Adrenal gland (tissue), 12 donors: ENCODE data around the gene ZBTB40. TPM values are rescaled to one million over a fixed set of nuclear protein-coding genes. Genes with fewer than 3 reads are reported as not detected.

ENCODE experiments used
- DNase-seq, 7 donors: peaks; one replicate each; pipeline ENCODE4 v3.0.0-alpha.2; 2019 to 2020
- H3K27ac ChIP-seq, 5 donors: fragments of 200-600 bp; sonication (generic) in 4 of 5; 1 replicate in 3 of 5; 2 replicates in 2 of 5; pipeline versions ENCODE4 v1.5.1 to v1.8.0; 2016 to 2020; ENCODE audit warnings: mild to moderate bottlenecking in 1 of 5
- H3K27me3 ChIP-seq: fragments of 200-600 bp; 2 replicates; pipeline ENCODE4 v1.8.0; 2021
- H3K36me3 ChIP-seq, 2 donors: fragments of 200-600 bp; replicated peaks in 1 of 2; 1 replicate in 1 of 2; 2 replicates in 1 of 2; pipeline versions ENCODE4 v1.5.1 to v1.8.0; 2018 to 2022
- H3K4me1 ChIP-seq, 2 donors: fragments of 200-600 bp; replicated peaks in 1 of 2; 1 replicate in 1 of 2; 2 replicates in 1 of 2; pipeline versions ENCODE4 v1.5.1 to v1.8.0; 2018 to 2021
- H3K4me3 ChIP-seq, 4 donors: fragments of 200-600 bp; sonication (generic) in 3 of 4; one replicate each; pipeline ENCODE4 v1.5.1; 2016 to 2018
- H3K9me3 ChIP-seq, 3 donors: fragments of 200-600 bp; sonication (generic) in 1 of 3; replicated peaks in 1 of 3; 1 replicate in 2 of 3; 2 replicates in 1 of 3; pipeline versions ENCODE4 v1.5.1 to v1.8.0; 2016 to 2021
- CTCF ChIP-seq, 6 experiments: fragments of 450-650 bp in 4 of 6; fragments of 200-600 bp in 2 of 6; sonication (generic) in 1 of 6; IDR thresholded peaks; 1 replicate in 5 of 6; 2 replicates in 1 of 6; pipeline versions ENCODE4 v1.5.1 to v1.8.0; 2016 to 2021; ENCODE audit warnings: antibody characterized with exemption in 6 of 6, mild to moderate bottlenecking in 2 of 6, moderate library complexity in 1 of 6
- POLR2A ChIP-seq, 2 donors: fragments of 450-650 bp; IDR thresholded peaks; one replicate each; pipeline ENCODE4 v1.6.1; 2017; ENCODE audit warnings: antibody characterized with exemption in 2 of 2, mild to moderate bottlenecking in 2 of 2, moderate library complexity in 1 of 2
- WGBS, 4 donors: extraction: QIAGEN DNeasy Blood & Tissue Kit in 2 of 4; methylation state at CpG; one replicate each; pipeline versions ENCODE4 v1.1.5 to v1.1.7; 2013 to 2017; 5-methylcytosine and 5-hydroxymethylcytosine counted together
- intact Hi-C, 2 donors: fragments of 100-400 bp; cut with DNase I; formaldehyde crosslinking; loops; one replicate each; pipeline versions ENCODE4 v1.14.1 to v1.15.0; 2022 to 2023
- polyA plus RNA-seq, 3 donors: library from polyadenylated mRNA; stranded (reverse); fragments of 200-250 nt in 2 of 3; fragments of 350-450 nt in 1 of 3; fragmentation: Illumina TruSeq in 1 of 3; extraction: RNeasy Lipid Tissue Mini Kit (QIAGEN cat#74804) in 1 of 3; gene quantifications; one replicate each; pipeline ENCODE4 v1.2.3, GENCODE V29; 2013 to 2014
- total RNA-seq, 9 donors: library from RNA; depleted of rRNA in 4 of 9; stranded (reverse); fragments of >200 nt in 4 of 9; fragments of 120-200 nt in 1 of 9; fragmentation: NEBNext Ultra II Directional in 1 of 9; extraction: Animal tissue kit (Norgen Biotek cat#: 25700) in 1 of 9; gene quantifications; one replicate each; pipeline versions ENCODE4 v1.1.0 to v1.2.4, GENCODE V29; 2013 to 2023
- donor health status: healthy with polysubstance abuse.
- donor health status: Bipolar disorder and iron deficiency.
- donor health status: DM: yes; HTN: yes; CAD: no.
- donor health status: DM: no; HTN: no; CAD: no.
- donor health status: DM: no; HTN: no; CAD: no.
- donor health status: DM: yes; HTN: yes; CAD: no.

Gene ZBTB40
- total and polyA plus RNA-seq, 12 donors, result 17.1 to 45.7 (median 27.7) TPM

GRCh38 chr1:22533244-22533895 is 81.7 kb downstream of the ZBTB40 start:
- no peak for DNase-seq
- H3K27me3 ChIP-seq, result no peaks in the 10 kb centered on the region
- H3K4me3 ChIP-seq, result no peak overlapping the region
- WGBS, 4 donors, result 76 to 92% (median 83%) methylated on average over 8 to 11 of the region's 11 CpGs
- H3K4me1 ChIP-seq, result peaks cover 9 to 28% of the 10 kb centered on the region in 2 donors
- no peaks in the 10 kb centered on the region for H3K9me3 ChIP-seq
- intact Hi-C loops, result no loop called here
- H3K27ac ChIP-seq, result no peak overlapping the region
- no peaks in the 10 kb centered on the region for H3K36me3 ChIP-seq
- TF ChIP-seq CTCF (IDR thresholded peaks at IDR 0.05) (no peak), POLR2A (IDR thresholded peaks at IDR 0.05) (no peak)

- Histone ChIP-seq H3K9me3 (no peaks in the 10 kb centered on the region), H3K4me1 (peaks cover 9 to 28% of the 10 kb centered on the region in 2 donors), H3K36me3 (no peaks in the 10 kb centered on the region), H3K27ac (no peak overlapping the region), H3K4me3 (no peak overlapping the region), H3K27me3 (no peaks in the 10 kb centered on the region)
- no peak for DNase-seq
- WGBS, 4 donors, result 88 to 95% (median 95%) methylated on average over 4 of the region's 4 CpGs
- TF ChIP-seq POLR2A (IDR thresholded peaks at IDR 0.05), result no peak
- TF ChIP-seq CTCF (IDR thresholded peaks at IDR 0.05), result no peak
- intact Hi-C loops, result no loop called here
Measured at GRCh38 chr1:22534951-22535350, 83.3 kb downstream of the ZBTB40 start.

- TF ChIP-seq CTCF (IDR thresholded peaks at IDR 0.05) (no peak), POLR2A (IDR thresholded peaks at IDR 0.05) (no peak)
- intact Hi-C loops, result no loop called here
- DNase-seq, result no peak
- Histone ChIP-seq H3K9me3 (no peaks in the 10 kb centered on the region), H3K27me3 (no peaks in the 10 kb centered on the region), H3K4me1 (peaks cover 9 to 24% of the 10 kb centered on the region in 2 donors), H3K36me3 (no peaks in the 10 kb centered on the region), H3K27ac (no peak overlapping the region), H3K4me3 (no peak overlapping the region)
- 76 to 100% (median 92%) methylated on average over 2 to 6 of the region's 6 CpGs for WGBS, 4 donors
Measured at GRCh38 chr1:22535399-22535798, 83.7 kb downstream of the ZBTB40 start.

- peaks cover 9 to 13% of the 10 kb centered on the region in 2 donors for H3K4me1 ChIP-seq
- no peaks in the 10 kb centered on the region for H3K9me3 ChIP-seq
- 85 to 90% (median 90%) methylated on average over 4 to 7 of the region's 7 CpGs for WGBS, 4 donors
- no peak overlapping the region for H3K27ac ChIP-seq
- no peak for TF ChIP-seq POLR2A (IDR thresholded peaks at IDR 0.05)
- no peak for TF ChIP-seq CTCF (IDR thresholded peaks at IDR 0.05)
- peak in 1 of 7 donors; percentile 27 for DNase-seq
- no peaks in the 10 kb centered on the region for H3K36me3 ChIP-seq
- intact Hi-C loops, result no loop called here
- H3K4me3 ChIP-seq, result no peak overlapping the region
- H3K27me3 ChIP-seq, result no peaks in the 10 kb centered on the region
Measured at GRCh38 chr1:22536506-22536905, 84.9 kb downstream of the ZBTB40 start.
